Measurements from ENCODE around the gene TMED4. TPM values are rescaled to one million over a fixed set of nuclear protein-coding genes. Genes with fewer than 3 reads are reported as not detected.

TMED4 gene
- total and polyA plus RNA-seq, 2 donors (not counting 1 experiment from before 2014, with no cell fraction given), result 84.1 to 102 TPM

DNA sequence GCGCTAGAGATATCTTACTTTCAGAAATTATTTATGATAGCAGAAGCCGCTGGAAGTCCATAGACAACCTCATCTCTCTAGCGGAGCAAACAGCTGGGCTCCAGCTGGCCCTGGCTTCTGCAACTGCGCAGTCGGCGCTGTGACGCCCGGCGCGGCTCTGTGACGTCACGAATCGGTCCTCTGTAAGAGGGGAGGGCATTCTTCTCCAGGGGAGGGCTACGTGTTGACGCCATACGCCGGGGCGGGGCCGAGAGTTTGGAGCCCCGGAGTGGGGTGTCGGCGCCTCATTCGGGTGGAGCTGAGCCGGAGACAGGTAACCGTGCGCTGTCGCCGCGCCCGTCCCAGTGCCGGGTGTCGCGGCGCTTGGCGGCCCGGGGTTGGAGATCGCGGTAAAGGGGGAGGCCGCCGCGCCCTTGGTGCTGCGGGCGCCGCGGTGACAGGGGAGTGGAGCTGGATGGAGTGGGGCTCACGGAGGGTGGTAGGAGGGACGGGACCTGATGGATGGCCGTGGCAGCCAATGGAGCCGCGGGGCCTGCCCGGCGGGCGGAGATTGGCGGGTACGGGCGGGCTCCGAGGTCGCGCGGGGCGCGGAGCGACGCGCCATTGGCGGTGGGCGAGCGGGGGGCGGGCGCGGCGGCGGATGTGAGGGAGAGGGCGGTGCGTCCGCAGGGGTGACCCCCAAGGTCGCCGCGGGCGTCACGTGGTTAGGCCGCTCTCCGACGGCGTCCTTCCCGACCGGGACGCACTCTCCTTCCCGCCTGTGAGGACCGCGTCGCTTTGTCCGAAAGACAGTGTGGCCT lies 24.5 kb upstream of the TMED4 start, which contains the start of gene OGDH:
TSS of gene OGDH (plus strand) at position 287 of the 800 bp plus-strand sequence. CDS start 17,717 bp downstream, outside the sequence.
- POLR2A ChIA-PET, result interaction anchor here (0.6 to 2.3 kb wide), 13 partner anchors 16 to 279 kb away, joined by 3 to 27 read pairs (median 11); partner anchors contain the start of genes H2AZ2, PPIA, PURB and TMED4
- under 1% methylated on average over 91 of the region's 93 CpGs for WGBS (ENCODE audit: insufficient coverage)
- CTCF ChIA-PET, result interaction anchor here (1.0 to 2.9 kb wide), 12 partner anchors 14 to 532 kb away, joined by 3 to 25 read pairs (median 5); partner anchors contain the start of genes DDX56, H2AZ2 and PURB

More for the DNA sequence above, 24.5 kb upstream of the TMED4 start, which contains the start of gene OGDH:
- ATAC-seq (ENCODE audit: low read depth), result peak; percentile 91
- Mint-ChIP-seq H3K27ac (peak within 1 kb of the TSS; percentile 99), H3K4me3 (peak within 1 kb of the TSS; percentile 99), H3K27me3 (peaks cover 4% of the 10 kb centered on the region), H3K4me1 (peaks cover 41% of the 10 kb centered on the region), H3K9me3 (ENCODE audit: insufficient read depth) (no peaks in the 10 kb centered on the region)
- intact Hi-C loops (cut with micrococcal nuclease), result loop anchor here (1.0 to 2.0 kb wide), 9 partner anchors 24 to 505 kb away; partner anchors contain the start of genes H2AZ2, PPIA, PURB and TBRG4
- Histone ChIP-seq H3K79me2 (ENCODE audit: control insufficient read depth, insufficient read depth, low read length) (peaks cover 45% of the 10 kb centered on the region), H4K20me1 (ENCODE audit: control insufficient read depth, insufficient read depth, low read length, poor library complexity, severe bottlenecking) (no peaks in the 10 kb centered on the region), H3K4me1 (ENCODE audit: control insufficient read depth in 2 of 2, insufficient read depth in 2 of 2, low read length in 2 of 2) (peaks cover 15 to 34% of the 10 kb centered on the region in 2 donors), H2AFZ (ENCODE audit: insufficient read depth, low read depth, low read length, poor library complexity, severe bottlenecking) (peak within 1 kb of the TSS; percentile 86), H3K27ac (ENCODE audit: low read length in 2 of 2) (peak within 1 kb of the TSS; percentile 87 to 96), H3K36me3 (replicated peaks in 1 of 2; ENCODE audit: control extremely low read depth in 1 of 2, control insufficient read depth in 1 of 2, extremely low read depth in 1 of 2, insufficient read depth in 2 of 2, low read length in 1 of 2) (peaks cover 0 to 1% of the 10 kb centered on the region in 2 experiments), H3K4me2 (replicated peaks; ENCODE audit: low read depth, low read length, poor library complexity, severe bottlenecking) (peak within 1 kb of the TSS; percentile 81), H3K4me3 (ENCODE audit: control extremely low read depth in 1 of 5, extremely low read depth in 1 of 5, insufficient read depth in 1 of 5, low read depth in 2 of 5, low read length in 4 of 5) (peak within 1 kb of the TSS; percentile 80 to 93 (median 85)), H3K27me3 (replicated peaks in 1 of 4; ENCODE audit: control extremely low read depth in 1 of 4, control insufficient read depth in 3 of 4, insufficient read depth in 4 of 4, low read length in 3 of 4) (no peaks in the 10 kb centered on the region), H3K9ac (ENCODE audit: low read length) (peak within 1 kb of the TSS; percentile 97), H3K9me3 (ENCODE audit: control extremely low read depth in 1 of 3, control insufficient read depth in 2 of 3, insufficient read depth in 1 of 3, low read length in 2 of 3) (no peaks in the 10 kb centered on the region)
- TF ChIP-seq, protein P1, sequence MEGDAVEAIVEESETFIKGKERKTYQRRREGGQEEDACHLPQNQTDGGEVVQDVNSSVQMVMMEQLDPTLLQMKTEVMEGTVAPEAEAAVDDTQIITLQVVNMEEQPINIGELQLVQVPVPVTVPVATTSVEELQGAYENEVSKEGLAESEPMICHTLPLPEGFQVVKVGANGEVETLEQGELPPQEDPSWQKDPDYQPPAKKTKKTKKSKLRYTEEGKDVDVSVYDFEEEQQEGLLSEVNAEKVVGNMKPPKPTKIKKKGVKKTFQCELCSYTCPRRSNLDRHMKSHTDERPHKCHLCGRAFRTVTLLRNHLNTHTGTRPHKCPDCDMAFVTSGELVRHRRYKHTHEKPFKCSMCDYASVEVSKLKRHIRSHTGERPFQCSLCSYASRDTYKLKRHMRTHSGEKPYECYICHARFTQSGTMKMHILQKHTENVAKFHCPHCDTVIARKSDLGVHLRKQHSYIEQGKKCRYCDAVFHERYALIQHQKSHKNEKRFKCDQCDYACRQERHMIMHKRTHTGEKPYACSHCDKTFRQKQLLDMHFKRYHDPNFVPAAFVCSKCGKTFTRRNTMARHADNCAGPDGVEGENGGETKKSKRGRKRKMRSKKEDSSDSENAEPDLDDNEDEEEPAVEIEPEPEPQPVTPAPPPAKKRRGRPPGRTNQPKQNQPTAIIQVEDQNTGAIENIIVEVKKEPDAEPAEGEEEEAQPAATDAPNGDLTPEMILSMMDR (IDR thresholded peaks at IDR 0.05), result no peak
- no peak for TF ChIP-seq EZH2 (IDR thresholded peaks at IDR 0.05; ENCODE audit: borderline replicate concordance, insufficient read depth, low read depth, low read length, poor library complexity, severe bottlenecking)
- peak; percentile 100 for DNase-seq

Measured in B cell (primary cell).